Cerebellar cortex (tissue), 1 donor: ENCODE data around the gene ZMIZ1.

ENCODE experiments used
- DNase-seq: peaks from one replicate; pipeline ENCODE4 v3.0.0-alpha.2; 2015; ENCODE audit warnings: low spot score

The ZMIZ1 gene

DNA sequence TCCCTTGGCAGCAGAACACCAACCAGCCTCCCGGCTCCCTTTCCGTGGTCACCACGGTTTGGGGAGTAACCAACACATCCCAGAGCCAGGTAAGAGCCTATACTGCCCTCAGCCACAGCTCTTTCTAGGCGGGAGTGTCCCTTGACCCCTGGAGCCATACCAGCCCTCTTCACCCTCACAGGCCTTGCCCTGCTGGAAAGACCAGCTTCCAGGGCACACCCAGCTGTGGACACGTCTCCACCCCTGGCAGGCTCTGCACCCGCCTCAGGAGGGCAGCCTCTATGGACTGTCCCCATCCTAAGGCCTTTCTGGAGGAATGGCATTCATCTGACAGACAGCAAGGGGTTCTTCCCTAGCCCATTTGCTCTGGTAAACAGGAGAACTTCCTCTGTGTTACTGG, 221.0 kb downstream of the ZMIZ1 start:
- no peak for DNase-seq

- no peak for DNase-seq
Observed at GRCh38 chr10:79292026-79292766, 223.4 kb downstream of the ZMIZ1 start.

DNA sequence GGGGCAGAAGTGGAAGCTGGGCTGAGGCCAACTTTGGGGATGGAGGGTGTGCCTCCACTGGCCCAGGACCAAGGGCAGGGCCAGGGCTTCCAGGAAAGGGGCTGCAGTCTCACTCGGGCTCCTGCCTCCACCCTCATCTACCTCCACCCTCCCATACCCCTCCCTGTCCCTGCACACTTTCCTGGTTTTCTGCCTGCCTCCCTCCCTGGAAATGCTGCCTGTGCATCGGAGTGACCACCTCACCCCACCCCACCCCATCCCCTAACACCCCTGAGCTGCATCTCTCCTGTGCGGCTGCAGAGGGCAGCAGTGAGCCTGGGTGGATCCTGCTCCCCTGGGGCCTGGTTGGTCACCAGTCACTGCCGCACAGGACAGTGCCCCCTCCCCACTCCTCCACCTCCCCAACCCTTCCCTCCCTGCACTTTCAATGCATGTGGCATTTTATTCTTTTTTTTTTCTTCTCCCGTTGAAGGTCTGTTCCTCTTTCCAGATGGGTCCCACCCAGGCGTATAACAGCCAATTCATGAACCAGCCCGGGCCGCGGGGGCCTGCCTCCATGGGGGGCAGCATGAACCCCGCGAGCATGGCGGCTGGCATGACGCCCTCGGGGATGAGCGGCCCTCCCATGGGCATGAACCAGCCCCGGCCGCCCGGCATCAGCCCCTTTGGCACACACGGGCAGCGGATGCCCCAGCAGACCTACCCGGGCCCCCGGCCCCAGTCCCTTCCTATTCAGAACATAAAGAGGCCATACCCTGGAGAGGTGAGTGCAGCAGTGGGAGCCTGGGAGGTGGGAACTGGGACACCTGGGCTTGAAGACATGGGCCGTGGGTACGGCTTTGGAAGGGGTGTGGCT, 224.4 kb downstream of the ZMIZ1 start:
- DNase-seq = no peak

- DNase-seq = no peak
Observed at GRCh38 chr10:79293841-79294581, 225.2 kb downstream of the ZMIZ1 start.

- DNase-seq = no peak
Observed at GRCh38 chr10:79295563-79295962, 226.8 kb downstream of the ZMIZ1 start.

DNA sequence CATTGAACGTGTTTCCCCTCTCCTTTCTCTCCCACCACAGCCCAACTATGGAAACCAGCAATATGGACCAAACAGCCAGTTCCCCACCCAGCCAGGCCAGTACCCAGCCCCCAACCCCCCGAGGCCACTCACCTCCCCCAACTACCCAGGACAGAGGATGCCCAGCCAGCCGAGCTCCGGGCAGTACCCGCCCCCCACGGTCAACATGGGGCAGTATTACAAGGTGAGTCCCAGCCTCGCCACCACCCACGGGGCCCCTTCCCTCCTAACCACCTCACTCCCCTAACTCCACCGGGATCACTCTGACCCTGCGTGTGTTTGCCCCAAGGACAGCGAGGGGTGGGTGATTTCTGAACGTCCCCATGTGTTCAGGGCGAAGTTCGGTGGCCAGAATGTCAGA, 227.7 kb downstream of the ZMIZ1 start:
- no peak for DNase-seq

DNA sequence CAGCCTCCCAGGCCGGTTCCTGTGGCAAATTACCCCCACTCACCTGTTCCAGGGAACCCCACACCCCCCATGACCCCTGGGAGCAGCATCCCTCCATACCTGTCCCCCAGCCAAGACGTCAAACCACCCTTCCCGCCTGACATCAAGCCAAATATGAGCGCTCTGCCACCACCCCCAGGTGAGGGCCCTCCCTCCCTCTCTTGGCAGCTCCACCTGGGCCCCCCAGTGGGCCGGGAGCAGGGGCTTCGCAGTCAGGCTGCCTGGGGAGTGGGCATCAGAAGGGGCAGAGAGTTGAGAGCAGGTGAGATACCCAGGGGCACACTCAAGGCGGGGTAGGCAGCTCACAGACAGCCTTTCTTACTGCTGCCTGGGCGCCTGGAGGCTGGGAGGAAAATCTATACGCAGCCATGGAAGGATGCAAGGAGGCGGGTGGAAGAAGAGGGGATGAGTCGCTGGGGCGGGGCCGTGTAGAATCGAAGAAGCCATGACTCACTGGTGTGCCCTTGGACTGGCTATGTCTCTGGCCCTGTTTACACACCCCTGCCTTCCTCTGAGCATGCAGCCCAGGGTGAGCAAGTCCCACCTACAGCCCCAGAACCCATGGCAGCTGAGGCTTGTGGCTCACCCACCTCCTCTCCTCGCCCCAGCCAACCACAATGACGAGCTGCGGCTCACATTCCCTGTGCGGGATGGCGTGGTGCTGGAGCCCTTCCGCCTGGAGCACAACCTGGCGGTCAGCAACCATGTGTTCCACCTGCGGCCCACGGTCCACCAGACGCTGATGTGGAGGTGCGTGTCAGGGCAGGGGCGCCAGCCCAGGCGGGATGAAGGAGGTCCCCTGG, 229.9 kb downstream of the ZMIZ1 start:
- DNase-seq = no peak

- no peak for DNase-seq
Observed at GRCh38 chr10:79299397-79300241, 230.9 kb downstream of the ZMIZ1 start.

DNA sequence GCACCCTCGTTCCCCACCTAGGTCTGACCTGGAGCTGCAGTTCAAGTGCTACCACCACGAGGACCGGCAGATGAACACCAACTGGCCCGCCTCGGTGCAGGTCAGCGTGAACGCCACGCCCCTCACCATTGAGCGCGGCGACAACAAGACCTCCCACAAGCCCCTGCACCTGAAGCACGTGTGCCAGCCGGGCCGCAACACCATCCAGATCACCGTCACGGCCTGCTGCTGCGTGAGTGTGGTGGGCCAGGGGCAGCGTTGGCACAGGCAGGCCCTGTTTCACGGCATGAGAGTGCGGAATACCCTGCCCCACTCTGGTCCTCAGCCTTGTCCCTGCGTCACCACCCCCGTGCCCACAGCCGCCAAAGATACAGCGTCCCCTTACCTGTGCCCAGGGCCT, 231.9 kb downstream of the ZMIZ1 start:
- DNase-seq = no peak

DNA sequence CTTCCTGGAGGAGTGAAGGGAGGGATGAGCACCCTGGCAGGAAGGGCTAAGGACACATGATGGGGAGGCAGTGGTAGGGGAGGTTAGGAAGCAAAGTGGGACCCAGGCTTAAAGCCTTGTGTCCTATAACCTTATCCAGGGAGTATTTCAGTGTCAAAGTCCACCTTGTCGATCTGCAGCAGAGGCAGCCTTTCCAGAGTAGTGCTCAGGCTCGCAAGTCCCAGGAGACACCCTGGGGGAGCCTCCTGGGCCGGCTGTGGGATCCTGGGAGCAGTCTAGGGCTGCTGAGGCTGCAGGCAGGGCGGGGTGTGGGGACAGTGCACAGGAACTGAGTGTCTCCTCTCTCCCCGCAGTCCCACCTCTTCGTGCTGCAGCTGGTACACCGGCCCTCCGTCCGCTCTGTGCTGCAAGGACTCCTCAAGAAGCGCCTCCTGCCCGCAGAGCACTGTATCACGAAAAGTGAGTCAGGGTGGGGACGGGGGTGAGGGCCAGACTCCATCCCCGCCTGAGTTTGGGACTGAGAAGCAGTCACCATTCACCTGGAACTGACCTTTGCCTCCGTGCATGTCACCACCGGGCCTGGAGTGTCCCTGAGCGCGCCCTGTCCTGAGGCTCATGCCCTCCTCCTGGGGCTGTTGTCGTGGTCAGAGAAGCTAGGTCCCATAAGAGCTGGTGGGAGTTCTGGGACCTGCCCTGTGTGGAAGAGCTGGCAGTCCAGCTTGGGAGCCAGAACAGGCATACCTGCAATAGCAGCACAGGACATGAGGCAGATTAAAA, 233.2 kb downstream of the ZMIZ1 start:
- DNase-seq = no peak

DNA sequence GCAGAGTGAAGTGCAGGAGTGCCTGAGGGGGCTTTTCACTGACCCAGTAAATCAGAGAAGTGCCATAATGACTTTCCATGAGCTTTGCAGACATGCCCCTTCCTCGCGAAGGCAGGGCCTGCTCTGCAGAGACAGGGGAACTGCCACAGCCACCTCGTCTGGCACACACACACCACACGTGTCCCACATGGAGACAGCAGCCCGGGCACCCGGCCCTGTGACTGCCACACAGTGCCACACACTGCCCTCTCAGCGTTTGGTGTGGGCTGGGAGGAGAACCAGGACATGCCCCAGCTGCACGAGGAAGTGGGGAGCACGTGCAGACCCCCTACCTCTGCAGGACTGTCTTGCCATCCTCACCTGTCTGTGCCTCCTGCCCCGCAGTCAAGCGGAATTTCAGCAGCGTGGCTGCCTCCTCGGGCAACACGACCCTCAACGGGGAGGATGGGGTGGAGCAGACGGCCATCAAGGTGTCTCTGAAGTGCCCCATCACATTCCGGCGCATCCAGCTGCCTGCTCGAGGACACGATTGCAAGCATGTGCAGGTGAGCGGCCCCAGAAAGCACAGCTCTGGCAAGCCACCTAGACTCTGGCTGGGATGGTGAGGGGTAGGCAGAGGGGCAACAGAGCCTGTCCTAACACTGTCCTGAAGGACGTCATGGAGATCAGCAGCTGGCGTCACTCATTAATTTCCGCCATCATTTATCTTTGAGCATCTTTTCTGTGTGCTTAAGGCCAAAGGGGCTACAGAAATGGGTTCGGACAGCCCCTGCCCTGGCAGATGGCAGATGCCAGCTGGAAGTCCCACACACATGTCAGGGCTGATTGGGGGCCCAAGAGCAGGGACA, 235.1 kb downstream of the ZMIZ1 start:
- DNase-seq = no peak

- DNase-seq = no peak
Observed at GRCh38 chr10:79304479-79305087, 235.8 kb downstream of the ZMIZ1 start.

DNA sequence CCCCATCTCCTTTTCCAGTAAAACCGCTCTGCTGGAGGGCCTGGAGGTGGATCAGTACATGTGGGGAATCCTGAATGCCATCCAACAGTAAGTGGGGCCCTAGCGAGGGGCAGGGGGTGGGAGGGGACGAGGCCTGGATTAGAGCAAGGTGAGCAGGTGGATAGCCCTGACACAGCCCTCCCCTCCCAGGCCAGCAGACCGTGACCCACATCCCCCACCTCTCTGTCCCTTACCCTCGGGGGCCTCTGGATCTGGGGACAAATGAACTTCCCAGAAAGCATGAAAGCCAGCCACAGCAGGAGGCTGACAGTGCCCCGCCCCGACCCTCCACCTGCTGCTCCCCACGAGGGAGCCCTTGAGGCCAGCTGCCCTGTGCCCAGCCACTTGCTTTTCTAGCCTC, 236.7 kb downstream of the ZMIZ1 start:
- no peak for DNase-seq

DNA sequence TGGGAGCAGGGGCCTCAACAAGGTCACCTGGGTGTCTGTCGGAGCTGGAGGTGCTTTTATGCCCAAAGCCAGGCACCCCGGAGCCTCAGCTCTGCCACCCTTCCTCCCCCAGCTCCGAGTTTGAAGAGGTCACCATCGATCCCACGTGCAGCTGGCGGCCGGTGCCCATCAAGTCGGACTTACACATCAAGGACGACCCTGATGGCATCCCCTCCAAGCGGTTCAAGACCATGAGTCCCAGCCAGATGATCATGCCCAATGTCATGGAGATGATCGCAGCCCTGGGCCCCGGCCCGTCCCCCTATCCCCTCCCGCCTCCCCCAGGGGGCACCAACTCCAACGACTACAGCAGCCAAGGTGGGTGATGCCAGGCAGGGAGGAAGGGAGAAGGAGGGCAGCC, 237.2 kb downstream of the ZMIZ1 start:
- DNase-seq = no peak

GRCh38 chr10:79306644-79307220, 238.0 kb downstream of the ZMIZ1 start:
- no peak for DNase-seq

- DNase-seq = no peak
Observed at GRCh38 chr10:79308016-79308415, 239.2 kb downstream of the ZMIZ1 start.

GRCh38 chr10:79308969-79309665, 240.4 kb downstream of the ZMIZ1 start:
- no peak for DNase-seq
